GM21360 (cell line): ENCODE results near the gene ENOX2.
A peak's percentile ranks its signal among the peaks of the same experiment; 100 is the strongest.

Experiments
- ATAC-seq: cut with Tn5 transposase; IDR thresholded peaks from one replicate; pipeline ENCODE4 v1.9.1; 2021; ENCODE audit warnings: mild to moderate bottlenecking, moderate library complexity; ENCODE audit not compliant: unreplicated experiment

The ENOX2 gene

GRCh38 chrX:130885996-130886395 is 17.0 kb downstream of the ENOX2 start:
- ATAC-seq: no peak

- no peak for ATAC-seq
These were observed 17.5 kb downstream of the ENOX2 start for GRCh38 chrX:130885508-130885907.

- no peak for ATAC-seq
These were observed 18.4 kb downstream of the ENOX2 start for GRCh38 chrX:130884627-130885026.

GRCh38 chrX:130879869-130880268 is 23.1 kb downstream of the ENOX2 start:
- ATAC-seq: no peak

- no peak for ATAC-seq
These were observed 24.4 kb downstream of the ENOX2 start for GRCh38 chrX:130878350-130879341.

- no peak for ATAC-seq
These were observed 25.1 kb downstream of the ENOX2 start for GRCh38 chrX:130877892-130878341.

GRCh38 chrX:130876226-130876625 is 26.8 kb downstream of the ENOX2 start:
- ATAC-seq: no peak

GRCh38 chrX:130874751-130875150 is 28.3 kb downstream of the ENOX2 start:
- no peak for ATAC-seq

GRCh38 chrX:130869239-130869638 is 33.8 kb downstream of the ENOX2 start:
- ATAC-seq: no peak

GRCh38 chrX:130861462-130861861 is 41.5 kb downstream of the ENOX2 start:
- ATAC-seq: no peak

GRCh38 chrX:130857207-130857606 is 45.8 kb downstream of the ENOX2 start:
- peak; percentile 98 for ATAC-seq

- ATAC-seq: no peak
These were observed 51.4 kb downstream of the ENOX2 start for GRCh38 chrX:130851569-130851968.

- peak; percentile 73 for ATAC-seq
These were observed 54.2 kb downstream of the ENOX2 start for GRCh38 chrX:130848763-130849162.

- no peak for ATAC-seq
These were observed 56.3 kb downstream of the ENOX2 start for GRCh38 chrX:130846746-130847145.

GRCh38 chrX:130841776-130842175 is 61.2 kb downstream of the ENOX2 start:
- no peak for ATAC-seq

GRCh38 chrX:130840345-130840744 is 62.7 kb downstream of the ENOX2 start:
- no peak for ATAC-seq

GRCh38 chrX:130836447-130836846 is 66.6 kb downstream of the ENOX2 start:
- ATAC-seq: no peak

- ATAC-seq: no peak
These were observed 68.2 kb downstream of the ENOX2 start for GRCh38 chrX:130834830-130835229.

- no peak for ATAC-seq
These were observed 68.9 kb downstream of the ENOX2 start for GRCh38 chrX:130834149-130834548.

GRCh38 chrX:130831347-130831722 is 71.7 kb downstream of the ENOX2 start:
- no peak for ATAC-seq

GRCh38 chrX:130830599-130831346 is 72.2 kb downstream of the ENOX2 start:
- ATAC-seq: no peak
